HG02642 (cell line): ENCODE data around the gene ZNF764.

ENCODE experiments used
- ATAC-seq: cut with Tn5 transposase; IDR thresholded peaks from one replicate; pipeline ENCODE4 v1.9.1; 2021; ENCODE audit warnings: mild to moderate bottlenecking; ENCODE audit not compliant: unreplicated experiment, poor library complexity

Gene ZNF764

GRCh38 chr16:30570636-30571444, 12.7 kb upstream of the ZNF764 start:
- no peak for ATAC-seq

GRCh38 chr16:30569746-30570635, 11.8 kb upstream of the ZNF764 start:
- no peak for ATAC-seq

DNA sequence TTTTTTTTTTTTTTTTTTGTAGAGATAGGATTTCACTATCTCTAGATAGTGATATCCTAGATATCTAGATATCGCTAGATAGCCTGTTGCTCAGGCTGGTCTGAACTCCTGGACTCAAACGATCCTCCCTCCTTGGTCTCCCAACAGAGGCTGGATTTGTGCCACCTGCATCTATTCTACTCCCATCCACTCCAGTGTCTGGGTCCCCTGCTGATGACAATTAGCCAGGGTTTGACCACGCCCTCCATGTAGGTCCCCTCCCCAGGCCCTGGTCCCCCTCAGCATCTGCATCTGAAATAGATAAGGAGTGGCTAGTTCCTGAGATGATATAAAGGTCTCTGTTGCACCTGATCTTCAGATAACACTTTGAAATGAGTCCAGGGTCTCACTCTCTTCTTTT, 11.1 kb upstream of the ZNF764 start:
- no peak for ATAC-seq

DNA sequence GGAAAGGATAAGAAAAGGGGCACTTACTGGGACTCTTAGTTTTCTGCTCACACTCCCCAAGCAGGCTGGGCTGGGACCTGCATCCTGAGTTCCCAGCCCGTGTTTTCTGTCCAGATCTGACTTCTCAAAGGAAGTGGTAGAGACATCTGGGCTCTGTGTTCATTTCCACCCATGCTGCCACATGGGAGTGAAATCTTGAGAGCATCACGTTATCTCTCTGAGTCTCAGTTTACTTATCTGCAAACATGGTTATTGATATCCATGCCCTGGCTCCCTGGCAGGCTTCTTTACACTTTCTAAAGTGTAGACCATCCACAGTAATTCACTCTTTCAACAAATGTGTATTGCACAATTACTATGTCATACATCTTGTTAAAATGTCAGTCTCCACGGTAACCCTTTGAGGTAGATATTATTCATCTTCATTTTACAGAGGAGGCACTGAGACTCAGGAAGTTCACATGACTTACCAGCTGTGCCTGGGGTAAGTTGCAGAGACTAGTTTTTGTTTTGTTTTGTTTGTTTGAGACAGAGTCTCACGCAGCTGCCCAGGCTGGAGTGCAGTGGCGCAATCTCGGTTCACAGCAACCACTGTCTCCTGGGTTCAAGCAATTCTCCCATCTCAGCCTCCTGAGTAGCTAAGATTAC, 9.9 kb upstream of the ZNF764 start:
- ATAC-seq, result no peak

GRCh38 chr16:30567160-30567990, 9.2 kb upstream of the ZNF764 start:
- ATAC-seq, result no peak

- ATAC-seq, result no peak
Observed at GRCh38 chr16:30566531-30566930, 8.4 kb upstream of the ZNF764 start.

DNA sequence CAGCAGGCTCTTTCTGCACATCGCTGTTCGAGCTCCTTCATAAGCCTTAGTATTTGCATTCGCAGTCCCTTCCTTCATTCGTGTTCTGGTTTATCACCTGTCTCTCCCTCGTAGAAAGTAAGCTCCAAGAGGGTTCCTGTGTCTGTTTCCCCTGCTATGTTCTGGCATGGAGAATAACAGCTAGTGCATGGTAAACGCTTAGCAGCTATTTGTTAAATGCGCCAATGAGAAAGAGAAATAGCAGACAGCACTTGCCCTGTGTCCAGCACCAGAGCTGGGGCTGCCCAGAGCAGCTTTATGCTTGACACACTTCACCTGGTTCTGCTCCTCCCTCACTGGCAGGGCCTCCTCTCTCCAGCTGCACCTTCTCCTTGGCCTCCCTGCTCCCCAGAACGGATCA, 7.8 kb upstream of the ZNF764 start:
- ATAC-seq, result no peak

DNA sequence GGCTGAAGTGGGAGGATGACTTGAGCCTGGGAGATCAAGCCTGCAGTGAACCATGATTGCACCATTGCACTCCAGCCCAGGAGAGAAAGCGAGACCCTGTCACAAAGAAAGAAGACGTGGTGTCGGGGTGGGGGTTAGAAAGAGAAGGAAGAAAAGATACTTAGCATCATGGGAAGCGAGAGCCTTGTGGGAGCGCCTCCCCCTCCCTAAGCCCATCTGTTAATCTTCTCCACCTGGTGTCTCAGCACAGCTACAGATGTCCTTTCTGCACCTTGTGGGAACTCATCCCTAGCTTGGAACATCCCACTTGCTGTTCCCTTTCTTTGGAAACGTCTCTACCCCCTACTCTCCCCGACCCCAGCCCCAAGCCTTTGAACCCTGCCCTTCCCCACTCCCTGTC, 7.4 kb upstream of the ZNF764 start:
- no peak for ATAC-seq

GRCh38 chr16:30562021-30562420, 3.8 kb upstream of the ZNF764 start:
- ATAC-seq, result no peak

DNA sequence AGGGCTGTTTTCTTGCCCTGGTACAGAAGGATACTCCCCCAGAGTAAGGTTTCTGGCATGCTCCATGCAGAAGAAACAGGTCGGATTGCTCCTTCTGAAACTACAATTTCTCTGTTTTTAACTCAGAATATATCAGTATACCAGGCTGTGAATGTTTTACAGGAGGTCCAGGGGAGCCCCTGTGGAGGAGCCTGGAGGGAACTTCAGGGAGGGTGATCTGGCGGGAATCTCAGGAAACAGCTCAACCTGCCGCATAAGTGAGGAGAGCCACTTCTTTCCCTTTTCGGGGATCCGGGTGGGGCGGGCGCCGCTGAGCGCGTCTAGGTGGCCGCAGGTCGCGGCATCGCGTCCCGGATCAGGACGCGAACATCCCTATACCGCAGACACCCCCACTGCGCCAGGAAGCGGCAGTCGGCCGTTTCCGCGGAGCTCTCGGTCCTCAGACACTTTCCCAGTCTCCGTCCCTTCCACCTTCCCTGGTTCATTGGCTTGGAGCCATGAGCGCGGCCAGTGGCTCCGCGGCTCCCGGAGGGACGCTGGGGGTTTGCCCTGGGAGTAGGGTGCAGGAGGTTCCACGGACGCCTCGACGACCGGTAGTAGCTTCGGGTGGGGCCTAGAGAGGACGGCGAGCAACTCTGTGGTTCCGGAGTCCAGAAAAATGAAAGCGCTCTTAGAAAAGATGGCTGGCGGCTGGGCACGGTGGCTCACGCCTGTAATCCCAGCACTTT, 3.1 kb upstream of the ZNF764 start:
- no peak for ATAC-seq

DNA sequence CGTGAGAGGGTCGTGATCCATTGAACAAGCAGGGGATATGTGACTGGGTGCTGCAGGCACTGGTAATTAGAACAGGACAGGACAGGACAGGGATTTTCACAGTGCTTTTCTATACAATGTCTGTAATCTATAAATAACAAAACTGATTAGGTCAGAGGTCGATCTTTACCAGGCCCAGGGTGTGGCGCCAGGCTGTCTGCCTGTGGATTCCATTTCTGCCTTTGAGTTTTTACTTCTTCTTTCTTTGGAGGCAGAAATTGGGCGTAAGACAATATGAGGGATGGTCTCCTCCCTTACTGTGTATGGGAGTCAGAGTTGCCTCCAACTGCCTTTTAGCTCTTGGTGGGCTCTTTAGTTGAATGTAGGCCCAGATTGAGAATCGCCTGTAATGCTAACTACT, 1.5 kb upstream of the ZNF764 start:
- ATAC-seq, result no peak

- no peak for ATAC-seq
Observed at GRCh38 chr16:30558789-30559377, 709 bp upstream of the ZNF764 start.

GRCh38 chr16:30557707-30557956, 542 bp downstream of the ZNF764 start:
- ATAC-seq, result peak; percentile 15

GRCh38 chr16:30556125-30556473, 2.1 kb downstream of the ZNF764 start:
- no peak for ATAC-seq

GRCh38 chr16:30555315-30556124, 2.7 kb downstream of the ZNF764 start:
- ATAC-seq, result no peak

DNA sequence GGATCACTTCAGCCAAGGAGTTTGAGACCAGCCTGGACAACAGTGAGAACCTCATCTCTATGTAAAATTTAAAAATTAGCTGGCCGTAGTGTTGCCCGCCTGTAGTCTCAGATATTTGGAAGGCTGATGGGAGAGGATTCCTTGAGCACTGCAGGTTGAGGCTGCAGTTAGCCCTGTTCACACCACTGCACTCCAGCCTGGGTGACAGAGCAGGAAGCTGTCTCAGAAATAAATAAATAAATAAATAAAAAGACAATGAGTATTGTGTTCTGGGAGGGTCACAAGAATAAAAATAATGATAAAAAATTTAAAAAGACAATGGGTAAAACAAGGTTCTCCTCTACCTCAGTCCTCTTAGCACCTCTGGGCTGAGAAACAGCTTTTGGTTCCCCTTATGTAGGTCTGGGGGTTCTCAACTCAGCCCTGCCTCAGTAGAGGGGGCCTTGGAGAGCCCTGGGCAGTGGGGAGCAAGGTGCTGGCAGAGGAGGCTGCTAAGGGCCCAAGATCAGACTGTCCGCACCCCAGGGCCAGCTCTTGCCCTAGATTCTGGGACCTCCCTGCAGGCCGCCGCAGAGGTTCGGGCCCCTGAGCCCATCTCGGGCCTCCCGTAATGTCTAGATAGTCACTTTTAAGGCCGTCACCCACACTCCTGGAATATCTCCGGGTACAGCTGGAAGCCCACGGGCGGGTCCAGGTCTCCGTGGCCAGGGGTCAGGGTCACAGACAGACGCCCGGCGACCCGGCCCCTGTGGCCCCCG, 3.4 kb downstream of the ZNF764 start:
- ATAC-seq, result no peak

GRCh38 chr16:30553393-30553899, 4.7 kb downstream of the ZNF764 start:
- no peak for ATAC-seq

- ATAC-seq, result no peak
Observed at GRCh38 chr16:30552956-30553355, 5.2 kb downstream of the ZNF764 start.
